HG02970 (cell line): ENCODE results near the gene STIP1.
"Not testable (repeated sequence)": the region's sequence is repeated elsewhere in the genome, so short reads cannot be mapped to it uniquely, and the experiment has no call there.

Experiments used
- ATAC-seq: cut with Tn5 transposase; IDR thresholded peaks from one replicate; pipeline ENCODE4 v1.9.1; 2021; ENCODE audit warnings: mild to moderate bottlenecking, moderate library complexity, moderate number of reproducible peaks; ENCODE audit not compliant: unreplicated experiment, low FRiP score

The STIP1 gene

DNA sequence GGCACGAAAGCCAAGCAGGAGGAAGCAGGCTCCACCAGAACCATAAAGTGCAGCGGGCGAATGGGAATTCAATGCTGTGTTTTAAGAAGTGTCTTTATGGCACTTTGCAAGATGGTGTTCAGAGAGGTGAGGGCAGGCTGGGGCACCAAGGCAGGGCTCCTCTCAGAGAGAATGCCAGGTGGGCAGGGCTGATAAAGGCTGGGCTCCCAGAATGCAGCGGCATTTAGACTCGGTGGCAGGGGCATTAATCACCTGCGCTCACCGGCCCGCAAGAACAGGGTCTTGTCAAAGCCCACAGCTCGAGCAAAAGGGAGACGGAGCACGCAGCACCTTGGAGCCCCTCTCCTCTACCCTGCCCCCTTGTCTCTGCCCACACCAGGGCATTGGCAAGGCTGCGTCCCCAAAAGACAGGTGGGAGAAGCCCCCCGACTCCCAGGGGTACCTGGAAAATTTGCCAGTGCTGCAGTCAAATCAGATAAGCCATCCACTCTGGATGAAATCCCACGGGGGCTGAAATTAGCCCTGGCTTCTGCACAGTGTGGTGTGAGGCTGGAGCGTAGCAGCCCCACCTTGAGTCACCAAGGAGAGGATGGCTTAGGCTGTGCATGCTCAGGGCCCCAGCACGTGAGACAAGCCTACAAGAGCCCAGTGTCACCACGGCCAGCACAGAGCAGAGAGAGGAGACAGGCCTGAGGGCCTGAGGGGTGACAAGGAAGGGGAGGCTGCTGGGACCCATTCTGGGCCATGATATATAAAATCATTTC lies 28.2 kb upstream of the STIP1 start:
- no peak for ATAC-seq

DNA sequence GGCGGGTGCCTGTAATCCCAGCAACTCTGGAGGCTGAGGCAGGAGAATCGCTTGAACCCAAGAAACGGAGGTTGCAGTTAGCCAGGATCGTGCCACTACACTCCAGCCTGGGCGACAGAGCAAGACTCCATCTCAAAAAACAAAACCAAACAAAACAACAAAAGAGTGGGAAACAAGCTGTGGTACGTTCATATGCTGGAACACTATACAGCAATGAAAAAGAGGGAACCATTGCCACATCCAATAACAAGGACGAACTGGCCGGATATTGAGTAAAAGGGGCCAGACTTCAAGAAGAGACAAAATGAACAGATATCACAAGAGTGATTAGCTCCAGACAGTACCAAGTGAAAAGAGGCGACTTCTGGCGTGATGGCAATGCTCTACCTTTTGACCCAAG lies 24.9 kb upstream of the STIP1 start:
- no peak for ATAC-seq

DNA sequence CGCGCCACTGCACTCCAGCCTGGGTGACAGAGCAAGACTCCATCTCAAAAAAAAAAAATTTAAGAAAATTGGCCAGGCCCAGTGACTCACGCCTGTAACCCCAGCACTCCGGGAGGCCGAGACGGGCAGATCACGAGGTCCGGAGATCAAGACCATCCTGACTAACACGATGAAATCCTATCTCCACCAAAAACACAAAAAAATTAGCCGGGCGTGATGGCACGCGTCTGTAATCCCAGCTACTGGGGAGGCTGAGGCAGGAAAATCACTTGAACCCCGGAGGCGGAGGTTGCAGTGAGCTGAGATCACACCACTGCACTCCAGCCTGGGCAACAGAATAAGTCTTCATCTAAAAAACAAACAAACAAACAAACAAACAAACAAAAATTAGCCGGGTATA lies 23.2 kb upstream of the STIP1 start:
- not testable (repeated sequence) for ATAC-seq

DNA sequence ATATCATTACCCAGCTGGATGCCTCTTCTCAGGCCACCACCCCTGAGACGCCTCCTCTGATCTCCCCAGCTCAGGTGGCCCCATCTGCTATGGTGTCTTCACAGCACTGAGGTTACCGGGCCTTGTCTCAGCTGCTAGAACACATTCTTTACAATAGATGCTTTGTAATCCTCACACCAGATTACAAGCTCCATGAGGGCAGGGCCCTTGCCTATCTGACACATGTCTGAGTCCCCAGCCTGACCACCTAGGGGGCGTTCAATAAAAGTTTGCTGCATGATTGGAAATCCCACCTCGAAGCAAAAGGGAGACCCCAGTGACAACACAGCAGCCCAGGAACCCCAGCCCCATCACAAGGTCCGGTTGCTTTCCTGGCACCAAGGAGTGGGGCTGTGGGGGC lies 22.0 kb upstream of the STIP1 start:
- ATAC-seq = no peak

DNA sequence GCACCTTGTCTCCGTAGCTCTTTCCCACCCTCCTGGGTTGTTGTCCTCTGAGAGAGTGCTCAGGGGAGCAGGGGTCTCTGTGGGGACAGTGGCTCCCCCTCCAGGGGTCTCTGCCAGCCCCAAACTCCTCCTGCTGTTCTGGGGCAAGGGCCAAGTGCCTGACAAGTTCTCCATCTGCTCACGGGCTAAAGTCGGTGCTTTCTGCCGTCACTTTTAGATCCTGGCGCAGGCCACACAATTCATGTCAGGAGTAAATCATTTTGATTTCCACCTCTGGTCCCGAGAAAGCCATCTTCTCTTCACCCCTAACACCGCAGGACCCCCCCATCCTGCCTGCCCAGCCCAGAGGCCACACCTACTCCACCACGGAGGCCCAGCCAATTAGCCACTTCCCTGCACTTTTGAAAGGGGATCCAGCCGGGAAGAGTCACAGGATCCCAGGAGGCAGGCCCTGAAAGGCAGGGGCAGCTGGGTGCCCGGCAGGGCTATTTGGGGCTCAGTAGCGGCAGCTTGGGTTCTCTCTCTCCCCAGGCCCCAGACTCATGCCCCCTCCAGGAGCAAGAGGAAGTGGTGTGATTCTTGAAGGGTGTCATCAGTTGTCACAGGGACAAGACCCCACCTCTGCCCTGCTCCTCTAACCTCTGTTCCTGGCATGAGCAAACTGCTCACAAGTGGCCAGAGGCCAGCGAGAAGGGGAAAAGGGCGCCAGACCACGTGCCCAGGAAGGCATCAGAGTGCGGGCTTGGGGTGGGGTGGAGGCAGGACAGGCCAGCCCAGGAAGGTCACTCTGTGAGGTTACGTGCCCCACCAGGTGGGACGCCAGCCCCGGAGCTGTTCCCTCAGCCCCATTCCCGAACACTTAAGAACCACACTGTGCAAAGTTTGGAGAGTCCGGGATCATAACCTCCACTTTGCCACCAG lies 21.3 kb upstream of the STIP1 start:
- ATAC-seq = no peak

DNA sequence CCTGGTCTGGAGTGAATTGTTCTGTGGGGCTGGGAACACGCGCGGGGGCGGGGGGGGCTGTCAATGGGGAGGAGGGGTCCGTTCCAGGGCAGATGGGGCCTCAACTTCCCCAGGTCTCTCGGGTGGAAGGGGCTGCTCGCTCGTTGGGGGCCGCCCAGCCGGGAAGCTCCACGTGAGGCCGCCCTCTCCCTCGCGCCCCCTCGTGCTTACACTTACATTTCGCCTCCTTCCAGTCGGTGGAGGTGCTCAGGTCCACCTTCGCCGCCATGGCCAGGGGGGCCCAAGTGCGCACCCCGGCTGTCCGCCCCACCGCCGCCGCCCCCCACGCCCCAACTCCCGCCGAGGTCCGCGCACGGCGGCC lies 20.5 kb upstream of the STIP1 start:
- no peak for ATAC-seq

DNA sequence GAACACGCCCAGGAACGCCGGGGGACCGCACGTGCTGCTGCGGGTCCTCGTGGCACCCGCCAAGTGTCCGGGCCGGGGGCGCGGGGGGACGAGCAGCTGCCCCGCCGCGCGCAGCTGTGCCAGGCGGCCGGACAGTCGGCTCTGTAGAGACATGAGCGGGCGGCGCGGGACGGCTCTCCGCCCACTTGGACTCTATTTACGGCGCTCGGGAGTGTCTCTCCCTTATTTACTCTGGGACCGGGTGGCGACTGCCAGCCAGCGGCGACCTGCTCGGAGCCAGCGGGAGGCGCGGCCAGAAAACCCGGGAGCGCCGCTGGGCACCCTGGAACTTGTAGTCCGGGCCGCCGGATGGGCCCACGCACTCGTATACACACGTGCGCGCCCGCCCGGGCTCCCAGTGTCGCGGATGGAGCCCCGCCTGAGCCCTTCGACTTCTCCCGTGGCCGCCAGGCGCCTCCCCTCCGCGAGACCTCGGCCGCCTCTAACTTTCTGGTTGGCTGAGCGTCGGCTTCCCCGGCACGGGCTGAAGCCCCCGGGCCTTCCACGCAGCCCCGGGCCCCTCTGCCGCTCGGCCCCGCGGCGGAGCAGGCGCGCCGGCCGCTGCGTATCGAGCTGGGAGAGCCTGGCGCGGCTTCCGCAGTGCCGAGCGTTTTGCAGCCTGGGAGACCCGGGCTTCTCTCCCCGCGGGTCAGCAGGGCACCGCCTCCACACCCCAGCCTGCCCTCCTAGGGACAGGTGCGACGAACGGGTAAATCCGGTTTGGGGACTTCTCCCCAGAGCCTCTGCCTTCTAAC lies 19.9 kb upstream of the STIP1 start, which contains the start of gene MACROD1:
Gene MACROD1, minus strand, starts transcription at position 272 of the 794 bp plus-strand sequence. Its CDS starts 119 bp downstream, at position 153.
- peak; percentile 59 for ATAC-seq

DNA sequence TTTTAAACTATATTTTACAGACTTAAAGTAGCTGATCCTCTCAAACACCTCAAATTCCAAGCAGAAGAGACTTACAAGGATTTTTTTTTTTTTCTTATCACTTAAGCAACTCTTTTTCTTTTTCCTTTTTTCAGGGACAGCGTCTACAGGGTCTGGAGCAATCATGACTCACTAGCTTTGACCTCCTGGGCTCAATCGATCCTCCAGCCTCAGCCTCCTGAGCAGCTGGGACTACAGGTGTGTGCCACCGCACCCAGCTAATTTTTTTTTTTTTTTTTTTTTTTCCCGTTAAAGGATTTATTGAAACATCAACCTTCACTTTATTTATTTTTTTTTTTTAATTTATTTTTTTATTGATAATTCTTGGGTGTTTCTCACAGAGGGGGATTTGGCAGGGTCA lies 15.6 kb upstream of the STIP1 start:
- no peak for ATAC-seq

DNA sequence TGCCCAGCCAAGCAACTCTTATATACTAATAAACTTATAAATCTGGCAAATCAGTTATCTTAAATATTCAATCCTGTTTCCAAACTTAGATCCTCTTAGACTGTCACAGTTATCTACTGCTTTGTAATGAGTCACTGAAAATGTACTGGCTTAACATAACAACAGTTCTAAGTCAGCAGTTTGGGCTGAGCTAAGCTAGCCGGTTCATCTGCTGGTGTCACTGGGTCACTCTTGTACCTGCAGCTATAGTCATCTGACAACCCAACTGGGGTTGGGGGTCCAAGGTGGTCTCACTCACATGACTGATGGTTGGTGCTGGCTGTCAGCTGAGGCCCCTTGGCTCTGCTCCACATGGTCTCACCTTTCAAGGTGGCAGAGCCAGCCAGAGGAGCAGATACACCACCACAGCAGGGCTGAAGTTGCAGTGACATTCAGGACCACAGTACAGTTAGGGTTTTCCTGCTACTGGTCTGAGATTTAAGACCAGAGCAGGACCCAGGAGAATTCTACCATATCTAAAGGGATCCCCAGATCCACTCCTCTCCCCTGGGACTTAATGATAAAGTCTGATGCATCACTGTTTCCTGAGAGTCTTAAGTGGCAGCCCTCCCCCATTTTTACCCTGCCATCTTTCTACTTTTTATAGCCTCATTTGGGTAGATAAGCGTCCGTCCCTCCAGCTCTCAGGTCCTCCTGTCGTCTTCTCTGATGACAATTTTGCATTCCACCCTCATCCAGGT lies 12.2 kb upstream of the STIP1 start:
- ATAC-seq = no peak

DNA sequence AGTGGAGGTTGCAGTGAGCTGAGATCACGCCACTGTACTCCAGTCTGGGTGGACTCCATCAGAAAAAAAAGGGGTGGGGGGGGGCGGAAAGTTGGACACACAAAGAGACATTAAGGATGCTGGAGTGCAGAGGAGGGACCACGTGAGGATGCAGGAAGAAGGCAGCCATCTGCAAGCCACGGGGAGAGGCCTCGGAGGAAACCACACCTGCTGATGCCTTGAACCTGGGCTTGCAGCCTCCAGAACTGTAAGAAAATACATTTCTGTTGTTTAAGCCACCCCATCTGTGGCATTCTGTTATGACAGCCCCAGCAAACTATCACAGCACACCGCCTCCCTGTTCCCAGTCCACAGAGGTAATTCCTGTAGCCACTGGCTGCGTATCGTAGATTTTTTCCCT lies 9.2 kb upstream of the STIP1 start:
- no peak for ATAC-seq

DNA sequence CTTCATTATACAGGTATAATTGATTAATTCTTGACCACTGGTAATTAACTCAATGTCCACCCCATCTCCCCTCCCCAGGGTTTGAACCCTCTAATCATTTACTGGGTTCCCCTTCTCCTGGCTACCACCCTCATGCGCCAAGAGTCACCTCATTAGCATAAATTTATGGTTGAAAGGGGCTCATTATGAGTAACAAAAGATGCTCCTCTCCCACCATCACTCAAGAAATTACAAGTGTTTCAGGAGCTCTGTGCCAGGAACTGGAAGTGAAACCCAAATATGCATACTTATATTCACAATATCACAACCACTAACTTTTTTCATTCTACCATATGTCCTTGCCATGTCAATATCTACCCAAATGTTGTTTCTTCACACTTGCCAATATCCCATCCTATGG lies 7.8 kb upstream of the STIP1 start:
- ATAC-seq = no peak

DNA sequence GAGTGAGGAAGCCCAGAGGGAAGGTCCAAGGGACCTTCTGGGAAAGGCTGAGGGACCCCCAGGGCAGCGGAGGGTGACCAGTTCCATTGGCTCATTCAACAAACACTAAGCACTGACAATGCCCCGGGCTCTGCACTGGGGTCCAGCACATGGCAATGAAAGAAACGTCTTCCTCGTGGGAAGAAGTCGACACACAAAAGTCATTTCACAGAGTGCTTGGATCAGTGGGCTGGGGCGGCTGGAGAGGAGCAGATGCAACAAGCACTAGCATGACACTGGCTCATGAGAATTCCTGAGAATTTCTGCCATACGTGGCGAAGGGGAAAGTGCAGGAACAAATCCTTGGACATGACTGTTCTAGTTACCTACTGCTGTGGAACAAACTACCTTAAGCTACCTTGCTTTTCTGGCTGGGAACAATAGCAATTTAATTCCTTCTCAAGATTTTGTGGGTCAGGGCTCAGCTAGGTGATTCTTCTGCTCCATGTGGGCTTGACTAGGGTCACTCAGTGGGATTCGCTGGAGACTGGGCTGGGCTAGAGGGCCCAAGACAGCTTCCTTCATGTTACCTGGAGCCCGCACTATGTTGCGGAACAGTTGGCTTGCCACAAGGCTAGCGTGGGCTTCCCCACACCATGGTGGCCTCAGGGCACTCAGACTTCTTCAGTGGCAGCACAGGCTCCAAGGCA lies 6.9 kb upstream of the STIP1 start:
- ATAC-seq = no peak

DNA sequence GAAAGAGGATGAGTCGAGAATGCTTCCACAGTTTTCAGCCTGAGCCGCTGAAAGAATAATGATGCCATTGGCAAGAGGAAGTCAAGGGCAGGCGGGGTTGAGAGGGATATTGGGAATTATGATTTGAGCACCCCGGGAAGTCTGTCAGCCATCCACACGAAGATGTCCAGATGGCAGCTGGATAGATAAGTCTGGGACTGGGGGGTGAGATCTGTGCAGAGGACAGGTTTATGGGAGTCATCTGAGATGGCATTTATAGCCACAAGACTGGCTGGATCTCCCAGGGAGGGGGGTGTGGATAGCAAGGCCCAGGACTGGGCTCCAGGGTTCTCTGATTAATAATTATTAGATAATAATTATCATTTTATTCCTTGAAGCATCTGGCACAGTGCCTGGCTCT lies 5.1 kb upstream of the STIP1 start:
- ATAC-seq = no peak

DNA sequence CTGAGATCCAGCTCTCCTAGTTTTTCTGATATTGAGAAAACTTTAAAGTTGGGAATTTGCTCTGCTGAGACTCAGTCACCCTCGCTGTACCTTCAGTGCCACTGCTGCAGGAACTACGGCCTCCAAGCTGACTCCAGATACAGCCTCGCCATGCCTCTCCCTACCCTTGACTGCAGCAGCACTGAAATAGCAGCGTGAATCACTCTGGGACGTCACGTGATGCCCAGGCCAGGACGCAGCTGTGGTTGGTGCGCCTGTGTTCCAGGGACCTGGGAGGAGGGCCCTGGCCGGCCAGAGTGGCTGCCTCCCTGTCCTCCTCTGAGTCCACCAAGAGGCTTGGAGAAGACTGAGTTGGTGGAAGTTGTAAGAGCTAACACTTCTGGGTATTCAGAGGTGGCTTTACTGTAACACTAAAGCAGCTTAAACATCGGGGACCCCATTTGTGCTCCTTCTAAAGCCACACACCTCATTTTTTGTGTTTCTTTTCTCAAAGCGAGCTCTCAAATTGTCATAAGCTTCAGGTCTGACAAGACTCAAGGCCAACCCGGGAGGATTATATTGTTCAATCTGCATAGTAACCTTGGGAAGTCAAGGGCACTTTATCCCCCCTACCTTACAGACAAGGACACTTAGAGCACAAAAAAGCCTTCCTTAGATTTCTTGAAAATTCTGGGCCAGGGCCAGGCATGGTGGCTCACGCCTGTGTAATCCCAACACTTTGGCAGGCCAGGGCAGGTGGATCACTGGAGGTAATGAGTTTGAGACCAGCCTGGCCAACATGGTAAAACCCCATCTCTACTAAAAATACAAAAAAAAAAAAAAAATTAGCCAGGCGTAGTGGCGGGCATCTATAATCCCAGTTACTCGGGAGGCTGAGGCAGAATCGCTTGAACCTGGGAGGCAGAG lies 4.2 kb upstream of the STIP1 start:
- no peak for ATAC-seq

DNA sequence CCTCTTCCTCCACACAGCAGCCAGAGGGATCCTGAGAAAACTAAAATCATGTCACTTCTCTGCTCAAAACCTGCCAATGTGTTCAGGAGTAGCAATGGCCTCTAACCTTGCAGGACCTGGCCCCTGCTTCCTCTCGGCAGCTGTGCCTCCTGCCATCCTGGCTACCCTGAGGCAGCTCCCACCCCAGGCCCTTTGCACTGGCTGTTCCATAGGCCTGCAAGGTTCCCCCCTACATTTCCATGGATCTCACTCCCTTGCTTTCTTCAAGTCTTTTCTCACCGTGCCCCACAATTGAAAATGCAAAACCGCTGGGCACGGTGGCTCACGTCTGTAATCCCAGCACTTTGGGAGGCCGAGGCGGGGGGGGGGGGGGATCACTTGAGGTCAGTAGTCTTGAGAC lies 2.1 kb upstream of the STIP1 start:
- no peak for ATAC-seq

DNA sequence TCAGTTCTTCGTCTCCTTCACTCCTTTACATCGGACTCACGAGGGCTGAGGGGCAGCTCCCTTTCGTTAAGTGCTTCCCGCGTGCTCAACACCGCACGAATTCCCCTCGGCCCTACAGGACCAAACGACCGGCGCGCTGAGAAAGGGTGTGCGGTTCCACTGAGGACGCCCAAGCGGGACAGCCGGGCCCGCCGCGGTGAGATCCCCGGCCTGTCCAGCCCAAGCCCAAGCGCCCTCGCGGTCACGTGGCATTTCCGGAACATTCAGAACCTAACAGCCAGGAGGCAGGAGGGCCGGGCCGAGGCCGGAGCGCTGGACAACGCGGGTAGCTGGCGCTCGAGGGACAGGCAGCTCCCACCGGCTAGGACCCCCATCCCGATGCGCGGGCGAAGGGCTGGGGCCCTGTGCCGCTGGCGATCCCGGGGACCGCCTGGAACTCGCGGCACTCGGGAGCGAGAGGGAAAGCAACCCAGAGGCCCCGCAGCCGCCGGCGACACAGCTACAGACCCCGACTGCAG lies 737 bp upstream of the STIP1 start:
- ATAC-seq = peak; percentile 32

DNA sequence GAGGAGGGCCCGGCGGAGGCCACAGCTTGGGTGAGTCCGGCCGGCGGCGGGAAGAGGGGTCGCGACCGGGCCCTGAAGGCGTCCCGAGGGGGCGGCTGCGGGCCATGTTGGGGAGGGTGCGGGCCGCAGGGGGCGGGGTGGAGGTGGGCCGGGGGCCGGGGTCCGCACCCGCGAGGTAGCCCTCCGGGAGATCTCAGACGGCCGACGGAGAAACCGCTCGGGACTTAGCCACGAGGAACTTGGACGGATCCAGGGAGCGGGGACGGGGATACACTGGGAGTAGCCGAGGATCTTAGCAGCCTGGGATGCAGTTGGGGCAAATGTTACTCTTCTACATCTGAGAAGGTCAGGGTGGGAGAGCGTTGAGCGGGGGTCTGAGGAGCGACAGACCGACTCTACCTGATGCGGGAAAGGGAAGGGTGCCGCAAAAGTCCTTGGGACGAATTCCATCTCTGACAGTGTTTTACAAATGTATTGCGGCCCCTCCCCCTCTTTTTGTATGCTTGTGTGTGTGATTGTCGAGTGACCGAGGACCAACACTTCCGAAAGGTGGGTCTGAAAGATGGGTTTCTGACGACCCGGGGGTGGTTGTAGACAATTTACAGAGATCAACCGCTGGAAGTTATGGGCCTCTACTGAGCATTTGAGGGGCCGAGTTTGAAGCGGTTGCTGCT lies 658 bp downstream of the STIP1 start:
- peak; percentile 6 for ATAC-seq

DNA sequence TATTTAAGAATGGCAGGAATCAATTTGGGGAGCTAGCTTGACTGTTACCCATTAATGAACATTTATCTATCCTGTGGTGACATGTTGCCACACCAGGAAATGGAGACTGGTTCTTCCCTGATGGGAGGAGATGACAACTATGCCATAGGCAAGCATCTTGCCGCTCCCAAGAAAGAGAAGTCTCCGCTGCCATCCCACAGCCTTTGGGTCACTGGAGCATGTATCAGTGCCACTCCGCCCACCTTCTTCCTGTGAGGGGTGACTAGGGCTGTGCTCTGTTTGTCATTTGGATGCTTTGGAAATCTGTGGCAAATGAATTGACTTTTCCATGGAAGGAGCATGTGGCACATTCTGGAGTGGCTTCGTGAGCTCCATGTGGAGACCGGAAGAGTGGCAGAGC lies 6.5 kb downstream of the STIP1 start:
- no peak for ATAC-seq
